Measurements from ENCODE around the gene ANKRD17.

Gene ANKRD17

DNA sequence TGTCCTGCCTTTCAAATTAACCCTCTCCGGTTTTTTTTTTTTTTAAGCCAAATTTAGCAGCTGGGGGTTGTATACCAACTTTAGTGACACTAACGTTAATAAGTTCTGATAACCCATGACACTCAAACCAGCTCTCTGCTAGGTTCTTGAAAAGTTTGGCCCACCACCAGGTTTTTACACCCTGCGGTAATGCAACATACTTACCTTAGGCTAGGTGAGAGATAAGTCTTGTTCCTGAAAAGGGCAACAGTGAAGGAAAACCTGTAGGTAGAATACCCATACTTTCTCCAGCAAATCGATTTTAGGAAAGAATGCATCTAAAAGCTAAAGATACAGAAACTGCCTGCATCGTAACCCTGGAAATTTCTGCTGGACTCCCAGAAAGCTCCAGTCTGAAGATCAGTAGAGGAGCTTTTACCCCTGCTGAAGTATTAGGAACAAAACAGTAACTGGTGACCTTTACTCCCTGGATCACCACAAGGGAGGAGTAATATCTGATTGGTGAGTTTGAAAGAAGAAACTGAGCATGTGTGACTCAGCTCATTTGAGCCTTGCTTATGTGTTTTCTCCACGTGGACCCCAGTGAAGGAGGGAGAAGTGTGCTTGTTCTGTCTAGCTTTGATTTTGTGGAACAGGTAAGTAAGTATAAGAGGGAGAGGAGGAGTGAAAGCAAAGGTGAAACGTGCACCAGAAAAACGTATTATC lies 154.6 kb downstream of the ANKRD17 start:
- no peak for DNase-seq

DNA sequence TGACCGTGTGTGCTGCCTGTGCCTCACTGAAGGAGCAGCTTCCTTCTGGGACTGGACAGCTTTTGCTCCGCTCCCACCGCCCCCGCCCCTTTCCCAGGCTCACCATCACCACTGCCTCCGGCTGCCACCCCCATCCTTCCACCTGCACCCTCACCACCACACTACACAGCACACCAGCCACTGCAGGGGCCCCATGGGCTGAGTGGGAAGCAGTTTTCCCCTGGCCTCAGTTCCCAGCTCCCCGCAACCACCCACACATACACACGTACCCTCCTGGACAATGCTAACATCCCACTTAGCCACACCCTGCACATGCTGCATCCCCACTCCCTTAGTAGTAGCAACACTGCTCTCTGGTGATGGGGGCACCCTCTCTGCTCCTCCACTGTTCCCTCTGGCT lies 159.5 kb downstream of the ANKRD17 start:
- no peak for DNase-seq

DNA sequence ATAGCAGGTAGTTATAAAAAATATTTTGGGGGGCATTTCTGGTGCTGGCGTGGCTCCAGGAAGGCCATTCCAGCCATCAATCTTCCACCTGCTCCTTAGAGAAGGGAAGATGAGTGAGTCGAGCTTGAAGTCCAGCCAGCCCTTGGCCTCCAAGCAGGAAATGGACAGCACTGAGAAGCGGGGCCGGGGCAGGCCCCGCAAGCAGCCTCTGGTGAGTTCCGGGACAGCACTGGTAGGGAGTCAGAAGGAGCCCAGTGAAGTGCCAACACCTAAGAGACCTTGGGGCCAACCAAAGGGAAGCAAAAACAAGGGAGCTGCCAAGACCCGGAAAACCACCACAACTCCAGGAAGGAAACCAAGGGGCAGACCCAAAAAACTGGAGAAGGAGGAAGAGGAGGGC lies 159.9 kb downstream of the ANKRD17 start:
- no peak for DNase-seq

DNA sequence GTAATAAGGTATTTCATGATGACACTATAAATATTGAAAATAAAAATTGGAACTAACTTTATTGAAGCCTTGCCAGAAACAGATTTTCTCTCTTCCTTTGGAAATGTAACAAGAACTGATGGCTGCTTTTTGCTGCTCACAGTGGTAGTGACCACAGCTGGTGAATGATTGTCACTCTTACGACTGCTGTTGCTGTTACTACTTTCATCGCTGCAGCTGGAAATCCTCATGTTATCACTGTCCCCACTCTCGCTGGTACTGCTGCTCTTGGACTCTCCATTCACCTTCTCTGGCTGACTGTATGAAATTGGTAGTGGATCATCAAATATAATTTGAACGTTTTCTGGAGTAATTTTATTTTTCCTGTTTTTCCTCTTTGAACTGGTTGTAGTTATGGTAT lies 160.6 kb downstream of the ANKRD17 start:
- DNase-seq = no peak

DNA sequence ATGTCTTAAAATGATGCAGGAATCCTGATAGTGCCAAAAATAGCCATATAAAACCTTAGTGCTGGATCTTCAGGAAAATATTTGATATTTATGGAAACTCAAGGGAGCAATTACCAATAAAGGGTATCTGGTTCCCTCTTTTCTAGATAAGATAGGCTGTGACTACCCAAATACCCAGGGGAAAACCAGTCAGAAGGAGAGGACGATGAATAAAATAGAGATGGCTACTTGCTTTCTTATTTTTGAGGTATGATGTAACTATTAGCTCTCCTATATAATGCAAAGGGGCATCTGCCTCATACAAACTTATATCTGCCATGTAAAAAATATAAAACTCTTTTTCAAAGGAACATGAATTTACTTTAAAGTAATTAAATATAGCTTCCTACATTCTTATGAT lies 165.7 kb downstream of the ANKRD17 start:
- no peak for DNase-seq

DNA sequence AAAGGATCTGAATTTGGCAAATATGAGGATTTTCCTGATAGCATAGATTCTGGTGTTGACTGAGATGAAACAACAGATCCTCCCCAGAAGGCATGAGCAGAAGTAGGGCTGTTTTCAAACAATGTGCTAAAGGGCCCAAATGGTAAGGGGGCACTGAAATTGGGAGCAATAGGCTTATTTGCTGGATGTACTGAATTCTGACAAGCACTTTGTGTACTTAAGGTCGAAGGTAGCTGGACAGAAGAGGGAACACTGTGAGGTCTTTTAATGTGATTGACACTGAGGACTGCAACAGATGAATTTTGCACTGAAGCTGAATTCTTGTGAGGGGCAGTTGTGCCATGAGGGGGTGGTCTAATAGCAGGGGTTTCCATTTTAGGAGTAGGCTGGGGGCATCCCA lies 167.9 kb downstream of the ANKRD17 start:
- DNase-seq = no peak

DNA sequence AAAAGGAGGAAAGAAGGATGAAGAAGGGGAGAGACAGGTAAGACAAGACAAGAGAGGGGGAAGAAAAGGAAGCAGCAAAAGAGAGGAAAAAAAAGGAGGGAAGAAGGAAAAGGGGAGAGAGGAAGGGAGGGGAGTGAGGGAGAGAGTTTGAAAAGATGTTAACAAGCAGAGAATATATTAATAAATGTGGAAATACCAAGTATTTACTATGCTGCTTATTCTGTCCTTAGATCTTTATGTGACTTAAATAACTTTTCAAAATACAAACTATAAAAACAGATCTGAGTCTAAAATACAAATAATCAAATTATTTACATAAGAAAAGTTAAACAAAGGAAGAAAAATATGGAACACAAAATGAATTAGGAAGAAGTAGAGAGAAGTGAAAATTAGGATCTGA lies 170.7 kb downstream of the ANKRD17 start:
- DNase-seq = no peak

DNA sequence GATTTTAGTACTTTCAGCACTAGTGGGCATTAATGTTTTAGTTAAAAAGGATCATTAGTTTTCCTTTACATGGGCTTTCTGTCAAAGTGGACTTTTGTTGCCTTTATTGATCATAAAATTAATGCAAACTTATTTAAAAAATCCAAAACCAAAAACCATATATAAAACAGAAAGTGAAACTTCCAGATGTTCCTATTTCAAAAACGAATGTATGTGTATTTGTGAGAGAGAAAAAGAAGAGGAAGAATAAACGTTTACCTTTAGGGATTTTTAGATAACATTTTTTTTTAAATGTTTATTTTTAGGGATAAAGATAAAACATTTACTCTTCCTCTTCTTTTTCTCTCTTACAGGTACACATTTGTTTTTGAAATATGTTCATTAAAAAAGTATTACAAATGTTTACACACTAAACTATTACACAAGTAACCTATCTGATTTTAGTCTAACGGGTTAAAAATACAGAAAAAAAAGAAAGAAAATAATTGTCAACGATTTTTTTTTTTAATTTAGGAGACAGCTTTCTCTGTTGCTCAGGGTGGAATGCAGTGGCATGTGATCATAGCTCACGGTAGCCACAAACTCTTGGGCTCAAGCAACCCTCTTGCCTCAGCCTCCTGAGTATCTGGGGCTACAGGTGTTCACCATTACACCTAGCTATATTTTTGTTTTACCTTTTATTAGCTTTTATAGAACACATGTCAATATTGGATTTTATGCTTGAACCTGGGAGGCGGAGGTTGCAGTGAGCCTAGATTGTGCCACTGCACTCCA lies 172.3 kb downstream of the ANKRD17 start:
- DNase-seq = no peak

DNA sequence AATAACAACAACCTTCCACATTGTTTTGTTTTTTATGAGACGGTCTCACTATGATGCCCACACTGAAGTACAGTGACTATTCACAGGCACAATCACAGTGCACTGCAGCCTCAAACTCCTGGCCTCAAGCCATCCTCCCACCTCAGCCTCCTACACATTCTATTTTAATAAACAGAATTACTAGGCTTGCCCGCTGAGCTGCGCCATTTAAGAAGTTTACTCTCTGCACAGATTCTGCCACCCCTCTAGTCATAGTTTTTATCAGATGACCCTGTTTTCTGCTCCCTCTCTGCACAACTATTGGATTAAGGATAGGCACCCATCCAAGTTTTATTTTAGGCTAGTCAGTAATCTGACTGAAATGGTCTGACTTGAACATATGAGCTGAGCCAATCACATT lies 177.8 kb downstream of the ANKRD17 start:
- DNase-seq = no peak

DNA sequence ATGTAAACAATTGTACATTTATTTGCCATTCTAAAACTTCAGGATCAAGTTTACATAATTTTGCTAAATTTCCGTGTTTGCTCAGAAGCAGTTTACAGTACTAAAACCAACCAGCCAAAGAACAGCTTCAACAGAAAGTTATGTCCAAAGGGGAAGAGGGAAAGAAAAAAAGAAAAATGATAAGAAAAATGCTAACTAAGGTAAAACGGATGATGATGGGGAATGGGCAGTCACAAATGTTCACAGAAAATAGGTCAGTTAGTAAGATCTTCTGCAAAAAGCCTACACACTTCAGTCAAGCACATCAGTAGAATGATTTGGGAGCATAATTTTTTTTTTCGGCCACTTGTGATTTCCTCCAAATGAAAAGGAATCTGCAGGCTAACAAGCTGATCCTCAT lies 182.8 kb downstream of the ANKRD17 start:
- no peak for DNase-seq

DNA sequence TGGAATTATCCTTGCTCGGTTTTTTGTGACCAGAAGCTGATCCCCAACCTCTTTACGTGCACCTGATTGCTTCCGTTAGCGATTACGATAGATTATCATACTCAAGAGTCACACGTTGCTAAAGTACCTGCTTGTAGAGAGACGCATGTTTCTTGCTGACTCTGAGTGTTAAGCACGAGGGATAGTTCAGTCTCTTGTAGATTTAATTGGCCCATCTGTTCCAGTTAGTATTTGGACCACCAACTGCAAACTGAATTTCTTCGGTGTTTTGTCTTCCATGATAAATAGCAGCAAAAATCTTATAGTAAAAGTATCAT lies 188.6 kb downstream of the ANKRD17 start:
- no peak for DNase-seq

DNA sequence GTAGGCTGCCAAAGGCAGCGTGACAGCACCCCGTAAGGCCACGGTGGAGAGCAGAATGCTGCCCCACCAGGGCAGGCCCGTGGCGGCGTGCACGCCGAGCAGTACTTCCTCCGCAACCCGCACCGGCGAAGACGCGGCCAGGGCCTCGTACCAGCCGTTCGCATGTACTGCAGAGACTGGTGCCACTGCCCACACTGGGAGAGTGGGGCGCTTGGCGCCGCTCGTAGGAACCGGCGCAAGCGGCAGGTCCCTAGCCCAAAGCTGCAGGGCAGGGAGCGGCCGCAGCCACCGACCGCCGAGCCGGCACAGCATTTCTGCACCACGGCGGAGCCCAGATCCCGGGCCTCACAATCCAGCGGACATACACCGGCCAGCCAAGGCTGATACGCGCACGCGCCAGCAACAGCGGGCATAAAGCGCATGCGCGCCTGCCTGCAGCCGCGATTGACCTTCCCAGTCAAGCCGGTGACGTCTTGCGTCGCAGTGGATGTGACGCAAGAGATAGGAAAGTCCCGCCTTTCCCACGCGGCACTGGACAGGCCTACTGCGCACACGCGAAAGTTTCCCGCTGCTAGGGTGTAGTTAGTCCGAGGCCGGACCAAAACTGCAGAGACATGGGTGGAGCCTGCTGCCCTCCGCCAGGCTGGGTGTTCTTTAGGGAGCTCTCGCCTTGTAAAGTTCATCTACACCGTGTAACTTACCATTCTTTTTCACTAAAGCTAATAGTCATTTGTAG lies 189.1 kb downstream of the ANKRD17 start, which contains the start of gene COX18:
TSS of gene COX18 (minus strand) at position 379 of the 736 bp plus-strand sequence. CDS start at position 312, 67 bp downstream.
- peak; percentile 92 for DNase-seq

DNA sequence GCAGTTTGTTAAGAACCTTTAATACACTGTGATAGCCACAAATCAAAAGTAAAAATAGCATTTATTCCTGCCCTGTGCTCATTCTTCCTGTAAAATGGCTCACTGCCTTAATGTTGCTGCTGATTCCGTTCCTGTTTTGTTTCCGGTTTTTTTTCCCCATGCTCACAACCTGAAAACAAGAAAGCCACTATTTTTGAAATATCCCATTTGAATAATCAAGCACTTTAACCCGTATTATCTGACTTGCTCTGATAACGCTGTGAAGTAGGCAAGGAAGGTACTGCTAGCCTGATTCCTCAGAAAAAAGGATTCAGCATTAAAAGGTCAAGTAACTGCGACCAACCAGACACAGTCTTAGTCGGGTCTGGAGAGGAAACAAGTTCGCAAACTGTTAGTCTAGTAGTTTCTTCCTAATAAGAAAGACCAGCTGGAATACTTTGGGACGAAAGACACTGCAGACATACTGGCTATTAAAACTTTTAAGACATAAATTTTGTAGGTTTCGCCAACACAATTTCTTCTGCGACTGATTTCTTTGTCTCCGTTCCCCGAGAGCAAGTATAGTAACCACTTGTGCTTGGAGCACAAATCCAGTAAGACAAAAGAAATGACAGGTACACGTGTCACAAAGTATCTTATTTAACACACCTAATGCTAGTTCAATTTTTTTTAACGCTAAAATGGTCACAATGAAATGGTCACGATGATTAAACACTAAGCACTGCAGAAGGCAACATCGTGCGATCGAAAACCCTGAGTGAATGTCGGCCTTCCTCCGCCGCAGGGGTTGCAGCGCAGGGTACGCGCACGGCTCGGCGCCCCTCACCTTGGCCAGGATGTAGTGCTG lies 189.9 kb downstream of the ANKRD17 start:
- DNase-seq = no peak

DNA sequence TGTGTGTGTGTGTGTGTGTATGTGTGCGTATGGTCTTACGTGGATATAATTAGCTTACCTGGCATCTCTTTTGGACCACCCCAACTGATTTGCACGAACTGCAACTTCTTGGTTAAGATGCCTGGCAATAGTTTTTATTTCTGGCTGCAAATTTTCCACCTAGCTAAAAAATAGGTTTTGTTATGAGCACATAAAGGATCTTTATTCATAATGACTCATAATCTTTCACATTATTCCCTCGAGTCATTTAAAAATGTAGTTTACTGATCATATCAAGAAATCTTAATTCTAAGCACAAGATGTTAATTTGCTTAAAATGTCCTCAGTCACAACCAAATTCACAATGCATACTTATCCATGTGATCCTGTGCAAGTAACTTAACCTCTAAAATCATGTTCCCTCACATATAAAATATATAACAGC lies 190.6 kb downstream of the ANKRD17 start:
- no peak for DNase-seq

DNA sequence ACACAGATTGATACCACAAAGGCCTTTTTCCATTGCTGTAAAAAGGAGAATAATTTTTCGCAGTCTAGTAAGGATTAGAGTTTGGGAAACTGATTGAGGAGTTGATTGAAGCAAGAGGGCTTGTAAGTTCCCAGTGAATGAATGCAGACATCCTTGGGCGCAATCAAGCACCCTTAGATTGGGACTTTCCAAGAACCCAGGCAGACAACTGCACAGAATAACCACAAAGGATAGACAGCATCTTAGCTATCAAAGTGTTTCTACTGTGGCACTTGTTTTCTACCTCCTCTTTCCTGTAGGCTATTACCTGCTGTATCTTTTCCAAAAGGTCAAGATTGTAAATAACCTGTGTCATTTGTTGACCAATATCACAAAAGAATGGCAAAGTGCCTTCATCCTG lies 191.7 kb downstream of the ANKRD17 start:
- DNase-seq = no peak

DNA sequence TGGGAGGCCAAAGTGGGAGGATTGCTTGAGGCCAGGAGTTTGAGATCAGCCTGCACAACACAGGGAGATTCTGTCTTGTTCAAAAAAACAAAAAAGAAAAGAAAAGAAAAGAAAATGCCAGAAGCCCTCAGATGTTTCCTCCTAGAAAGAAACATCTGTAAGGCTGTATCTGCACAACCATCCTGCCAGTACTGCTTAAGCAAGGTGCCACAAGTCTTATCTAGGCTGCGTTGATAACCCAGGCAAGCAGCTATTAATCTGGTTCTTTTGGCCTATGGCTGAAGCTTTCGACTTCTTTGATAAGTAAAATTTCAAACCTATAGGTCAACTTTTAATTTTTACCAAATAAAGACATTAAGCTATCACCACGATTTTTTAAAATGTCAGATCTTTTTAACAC lies 192.2 kb downstream of the ANKRD17 start:
- no peak for DNase-seq

DNA sequence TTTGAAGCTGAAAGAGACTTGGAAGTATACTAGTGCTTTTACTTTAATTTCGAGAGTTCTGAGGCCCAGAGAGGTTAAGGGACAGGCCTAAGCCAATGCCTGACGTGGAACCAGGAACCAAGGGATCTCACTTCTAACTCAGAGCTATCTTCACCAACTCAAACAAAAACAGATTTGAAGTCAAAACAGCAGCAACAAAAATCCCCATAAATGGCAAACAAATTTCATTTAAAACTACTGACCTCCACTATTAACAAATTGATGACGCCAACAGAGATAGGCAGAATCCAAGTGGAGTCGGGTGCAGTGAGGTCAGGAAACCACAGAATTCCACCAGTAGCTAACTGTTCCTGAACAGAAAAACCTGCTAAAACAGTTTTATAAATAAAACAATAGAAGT lies 194.1 kb downstream of the ANKRD17 start:
- DNase-seq = no peak

DNA sequence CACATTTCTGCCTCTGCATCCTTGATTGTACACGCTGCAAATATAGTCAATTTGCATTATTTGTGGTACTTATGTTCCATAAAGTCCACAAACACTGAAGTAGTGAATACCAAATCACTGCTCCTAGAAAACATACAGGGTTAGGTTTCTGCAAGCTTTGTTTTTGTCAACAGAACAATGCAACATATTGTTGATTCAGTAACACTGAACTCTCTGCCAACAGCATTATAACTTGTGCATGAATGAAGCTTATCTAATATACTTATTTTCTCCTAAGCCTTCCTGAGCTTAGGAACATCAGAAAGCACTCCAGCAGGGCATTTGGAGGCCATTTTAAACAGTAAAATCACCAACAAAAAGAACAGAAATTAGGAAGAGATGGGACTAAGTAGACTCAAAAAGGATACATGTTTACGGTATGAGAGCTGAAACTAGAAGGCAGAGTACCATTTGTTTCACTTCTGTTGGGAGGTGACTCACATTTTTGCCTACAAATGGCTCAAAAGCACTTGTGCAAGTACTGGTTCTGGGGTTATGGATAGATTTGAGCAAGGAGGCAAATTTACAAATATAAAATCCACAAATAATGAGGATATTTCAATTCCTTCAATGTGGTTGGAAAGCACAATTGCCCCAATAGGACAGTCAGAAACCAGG lies 203.2 kb downstream of the ANKRD17 start:
- no peak for DNase-seq

DNA sequence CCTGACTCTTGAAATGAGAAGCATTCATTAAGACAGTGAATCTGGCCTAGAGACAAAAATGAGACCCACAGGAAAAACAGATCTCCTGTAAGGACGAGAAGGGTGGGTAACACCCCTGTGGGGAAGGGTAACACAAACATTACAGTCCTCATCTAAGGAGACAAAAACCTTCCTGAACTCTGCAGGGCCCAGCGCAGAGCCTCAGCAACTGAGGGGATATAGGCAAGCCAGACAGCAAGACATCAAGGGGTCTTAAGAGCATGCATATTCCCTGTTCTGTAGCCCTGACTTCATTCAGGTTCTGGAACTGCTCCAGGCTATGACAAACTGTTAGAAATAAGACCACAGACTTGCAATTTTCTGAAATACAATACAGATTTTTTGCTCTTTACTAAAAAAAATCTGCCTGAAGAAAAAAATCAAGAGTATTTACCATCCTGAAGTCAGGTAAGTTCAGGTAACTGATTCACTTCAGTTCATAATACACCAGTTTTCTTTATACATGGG lies 204.6 kb downstream of the ANKRD17 start:
- no peak for DNase-seq

DNA sequence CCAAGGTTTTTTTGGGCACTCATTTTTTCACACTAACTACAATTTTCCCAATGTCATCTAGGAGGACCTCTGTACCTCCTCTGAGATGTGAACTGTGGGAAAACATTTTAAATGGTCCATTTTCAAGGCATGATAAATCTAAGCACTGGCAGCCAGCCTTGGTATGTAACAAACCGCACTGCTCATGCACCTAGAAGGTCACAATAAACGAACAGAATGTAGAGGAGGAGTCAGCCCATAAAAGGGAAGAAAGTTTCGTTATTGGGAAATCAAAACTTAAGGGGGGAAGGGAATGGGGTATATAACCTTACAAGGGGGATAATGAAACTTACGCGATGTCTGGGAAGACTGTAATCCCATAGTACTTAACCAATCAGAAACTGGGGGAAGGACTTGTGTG lies 205.5 kb downstream of the ANKRD17 start:
- DNase-seq = no peak

DNA sequence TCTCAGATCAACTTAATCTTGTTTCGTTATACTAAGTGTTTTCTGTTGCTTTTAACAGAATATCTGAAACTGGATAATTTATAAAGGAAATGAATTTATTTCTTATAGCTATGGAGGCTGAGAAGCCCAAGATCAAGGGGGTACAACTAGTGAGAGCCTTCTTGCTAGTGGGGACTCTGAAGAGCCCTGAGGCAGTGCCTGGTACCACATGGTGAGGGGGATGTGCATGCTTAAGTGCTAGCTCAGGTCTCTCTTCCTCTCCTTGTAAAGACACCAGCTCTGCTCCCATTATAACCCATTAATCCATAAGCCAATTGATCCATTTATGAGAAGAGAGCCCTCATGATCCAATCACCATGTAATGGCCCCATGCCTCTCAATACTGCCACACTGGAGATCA lies 207.0 kb downstream of the ANKRD17 start:
- no peak for DNase-seq

DNA sequence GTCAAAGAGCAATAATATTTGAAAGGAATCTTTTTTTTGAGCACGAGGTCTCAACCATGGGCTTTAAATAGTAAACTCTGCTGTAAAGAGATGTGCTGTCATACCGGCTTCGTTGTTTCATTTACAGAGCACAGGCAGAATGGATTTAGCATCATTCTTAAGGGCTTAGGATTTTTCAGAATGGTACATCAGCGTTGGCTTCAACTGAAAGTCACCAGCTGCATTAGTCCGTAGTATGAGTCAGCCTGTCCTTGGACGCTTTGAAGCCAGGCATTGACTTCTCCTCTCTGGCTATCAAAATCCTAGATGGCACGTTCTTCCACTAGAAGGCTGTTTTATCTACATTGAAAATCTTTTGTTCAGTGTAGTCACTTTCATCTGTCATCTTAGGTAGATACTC lies 212.7 kb downstream of the ANKRD17 start:
- DNase-seq = no peak
